Stimulated activated CD4-positive, alpha-beta T cell treated with anti-CD3 and anti-CD28 coated beads, Interleukin-4, amount 100 ng/mL, for 24 hours (primary cell): ENCODE data around the gene P2RX4.
"Not testable (repeated sequence)": the region's sequence is repeated elsewhere in the genome, so short reads cannot be mapped to it uniquely, and the experiment has no call there.

Experiments used
- DNase-seq: peaks from one replicate; pipeline ENCODE4 v3.0.0-alpha.2; 2020

Gene P2RX4

GRCh38 chr12:121279507-121279915 is 69.6 kb downstream of the P2RX4 start:
- DNase-seq = no peak

DNA sequence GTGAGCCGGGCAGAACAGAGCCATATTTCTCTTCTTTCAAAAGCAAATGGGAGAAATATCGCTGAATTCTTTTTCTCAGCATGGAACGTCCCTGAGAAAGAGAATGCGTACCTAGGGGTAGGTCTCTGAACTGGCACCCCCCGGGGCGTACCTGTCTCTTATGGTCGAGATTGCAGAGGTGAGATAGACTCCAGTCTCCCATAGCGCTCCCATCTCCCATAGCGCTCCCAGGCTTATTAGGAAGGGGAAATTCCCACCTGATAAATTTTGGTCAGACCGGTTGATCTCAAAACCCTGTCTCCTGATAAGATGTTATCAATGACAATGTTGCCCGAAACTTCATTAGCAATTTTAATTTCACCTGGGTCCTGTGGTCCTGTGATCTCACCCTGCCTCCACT is 70.6 kb downstream of the P2RX4 start:
- not testable (repeated sequence) for DNase-seq

GRCh38 chr12:121281116-121281515 is 71.2 kb downstream of the P2RX4 start:
- not testable (repeated sequence) for DNase-seq

DNA sequence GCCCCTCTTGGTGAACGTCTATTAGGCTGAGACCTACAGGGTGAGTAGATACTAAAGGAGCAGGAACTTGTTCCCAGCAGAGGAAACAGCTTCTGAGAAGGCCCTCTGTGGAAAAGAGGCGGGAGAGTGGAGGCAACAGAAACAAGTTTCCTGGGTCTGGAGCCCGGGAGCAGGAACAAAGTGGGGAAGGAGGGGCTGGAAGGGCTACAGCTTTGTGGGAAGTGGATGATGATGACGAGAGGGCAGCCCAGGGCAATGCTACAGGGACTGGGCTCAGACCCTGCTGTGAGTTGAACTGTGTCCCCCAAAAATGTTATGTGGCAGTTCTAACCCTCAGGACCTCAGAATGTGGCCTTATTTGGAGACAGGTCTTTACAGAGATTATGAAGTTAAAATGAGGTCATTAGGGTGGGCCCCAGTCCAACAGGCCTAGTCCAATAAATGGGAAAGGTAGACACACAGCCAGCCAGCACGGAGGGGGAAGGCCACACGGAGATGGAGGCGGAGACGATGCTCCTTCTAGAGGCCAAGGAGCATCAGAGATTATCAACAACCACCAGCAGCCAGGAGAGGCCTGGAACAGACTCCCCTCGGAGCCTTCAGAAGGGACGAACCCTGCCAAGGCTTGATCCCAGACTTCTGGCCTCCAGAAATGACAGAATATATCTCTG is 72.3 kb downstream of the P2RX4 start:
- no peak for DNase-seq

DNA sequence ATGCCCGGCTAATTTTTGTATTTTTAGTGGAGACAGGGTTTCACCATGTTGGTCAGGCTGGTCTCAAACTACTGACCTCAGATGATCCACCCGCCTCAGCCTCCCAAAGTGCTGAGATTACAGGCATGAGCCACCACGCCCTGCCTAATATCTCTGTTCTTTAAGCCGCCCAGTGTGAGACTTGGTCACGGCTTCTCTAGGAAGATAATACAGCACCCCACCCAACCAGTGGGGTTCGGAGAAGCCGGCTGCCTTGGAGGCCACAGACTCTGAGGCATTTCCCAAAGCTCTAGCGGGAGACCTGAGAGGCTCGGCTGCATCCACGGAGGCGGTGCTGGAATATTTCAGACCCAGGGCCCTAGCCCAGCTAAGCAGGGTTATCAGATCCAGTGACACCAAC is 73.0 kb downstream of the P2RX4 start:
- not testable (repeated sequence) for DNase-seq

- DNase-seq = no peak
These were observed 73.5 kb downstream of the P2RX4 start for GRCh38 chr12:121283388-121283787.
